Skin of body (tissue), 2 donors: Measurements from ENCODE around the gene SLC39A13. TPM values are rescaled to one million over a fixed set of nuclear protein-coding genes. Genes with fewer than 3 reads are reported as not detected.

Experiments
- DNase-seq: peaks from one replicate; lab custom pipeline; 2025; lab: John Stamatoyannopoulos, UW
- total RNA-seq: library from RNA; depleted of rRNA; stranded (reverse); fragments of >200 nt; gene quantifications from one replicate; pipeline ENCODE4 v1.2.3, GENCODE V29; 2014

Gene SLC39A13
- total RNA-seq, 1 donor from 2014 or later = 22.2 TPM

- DNase-seq = no peak
These were observed 22.1 kb downstream of the SLC39A13 start for GRCh38 chr11:47430524-47430923.

- DNase-seq = no peak
These were observed 23.1 kb downstream of the SLC39A13 start for GRCh38 chr11:47431356-47432083.

- DNase-seq = no peak
These were observed 24.8 kb downstream of the SLC39A13 start for GRCh38 chr11:47433157-47433556.

- DNase-seq = no peak
These were observed 25.8 kb downstream of the SLC39A13 start for GRCh38 chr11:47434011-47434786.

GRCh38 chr11:47435687-47436086 is 27.3 kb downstream of the SLC39A13 start:
- DNase-seq = no peak

- no peak for DNase-seq
These were observed 28.3 kb downstream of the SLC39A13 start for GRCh38 chr11:47436726-47437125.

GRCh38 chr11:47437218-47437745 is 28.9 kb downstream of the SLC39A13 start:
- no peak for DNase-seq

- no peak for DNase-seq
These were observed 29.5 kb downstream of the SLC39A13 start for GRCh38 chr11:47437746-47438418.

- no peak for DNase-seq
These were observed 30.3 kb downstream of the SLC39A13 start for GRCh38 chr11:47438721-47439120.

GRCh38 chr11:47440054-47440476 is 31.7 kb downstream of the SLC39A13 start:
- DNase-seq = no peak

GRCh38 chr11:47441421-47441820 is 33.0 kb downstream of the SLC39A13 start:
- DNase-seq = no peak

- no peak for DNase-seq
These were observed 34.1 kb downstream of the SLC39A13 start for GRCh38 chr11:47442514-47442913.

GRCh38 chr11:47443028-47443700 is 34.8 kb downstream of the SLC39A13 start:
- DNase-seq = no peak

- no peak for DNase-seq
These were observed 35.4 kb downstream of the SLC39A13 start for GRCh38 chr11:47443817-47444216.

GRCh38 chr11:47445840-47446239 is 37.5 kb downstream of the SLC39A13 start:
- no peak for DNase-seq

GRCh38 chr11:47446833-47447232 is 38.4 kb downstream of the SLC39A13 start:
- DNase-seq = no peak

- no peak for DNase-seq
These were observed 39.5 kb downstream of the SLC39A13 start for GRCh38 chr11:47447906-47448305.

GRCh38 chr11:47448566-47449427 is 40.4 kb downstream of the SLC39A13 start, which contains the start of gene RAPSN:
RAPSN (minus strand) TSS chr11:47449136; CDS start chr11:47448964, 172 bp downstream.
- DNase-seq = no peak

- DNase-seq = no peak
These were observed 41.2 kb downstream of the SLC39A13 start for GRCh38 chr11:47449541-47449940.

GRCh38 chr11:47451436-47451835 is 43.0 kb downstream of the SLC39A13 start:
- DNase-seq = no peak
